HG03432 (cell line): ENCODE measurements around the gene MTUS2.

Experiments used
- ATAC-seq: cut with Tn5 transposase; IDR thresholded peaks from one replicate; pipeline ENCODE4 v1.9.1; 2021; ENCODE audit warnings: mild to moderate bottlenecking, moderate library complexity; ENCODE audit not compliant: unreplicated experiment

Gene MTUS2

GRCh38 chr13:28856287-28856686, 36.1 kb downstream of the MTUS2 start:
- no peak for ATAC-seq

GRCh38 chr13:28859069-28859468, 38.9 kb downstream of the MTUS2 start:
- no peak for ATAC-seq

DNA sequence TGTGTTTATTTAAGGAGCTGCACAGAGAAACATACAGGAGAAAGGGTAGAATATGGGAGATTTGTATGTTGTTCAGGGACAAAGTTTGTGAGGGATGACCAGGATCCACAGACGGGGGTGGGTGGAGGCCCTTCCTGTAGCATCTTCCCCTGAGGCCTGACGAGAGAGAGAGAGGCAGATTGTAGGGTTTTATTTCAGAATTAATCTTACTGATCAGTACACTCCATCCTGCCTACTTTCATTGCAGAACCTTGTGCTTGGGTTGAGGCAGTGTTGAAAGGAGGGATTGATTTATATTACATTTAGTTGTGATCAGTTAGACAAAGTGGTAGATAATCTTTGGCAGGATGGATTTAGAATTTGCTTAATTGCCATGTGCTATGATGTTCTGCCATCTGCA, 39.6 kb downstream of the MTUS2 start:
- no peak for ATAC-seq

- peak; percentile 46 for ATAC-seq
These were observed 44.4 kb downstream of the MTUS2 start for GRCh38 chr13:28864544-28864943.

DNA sequence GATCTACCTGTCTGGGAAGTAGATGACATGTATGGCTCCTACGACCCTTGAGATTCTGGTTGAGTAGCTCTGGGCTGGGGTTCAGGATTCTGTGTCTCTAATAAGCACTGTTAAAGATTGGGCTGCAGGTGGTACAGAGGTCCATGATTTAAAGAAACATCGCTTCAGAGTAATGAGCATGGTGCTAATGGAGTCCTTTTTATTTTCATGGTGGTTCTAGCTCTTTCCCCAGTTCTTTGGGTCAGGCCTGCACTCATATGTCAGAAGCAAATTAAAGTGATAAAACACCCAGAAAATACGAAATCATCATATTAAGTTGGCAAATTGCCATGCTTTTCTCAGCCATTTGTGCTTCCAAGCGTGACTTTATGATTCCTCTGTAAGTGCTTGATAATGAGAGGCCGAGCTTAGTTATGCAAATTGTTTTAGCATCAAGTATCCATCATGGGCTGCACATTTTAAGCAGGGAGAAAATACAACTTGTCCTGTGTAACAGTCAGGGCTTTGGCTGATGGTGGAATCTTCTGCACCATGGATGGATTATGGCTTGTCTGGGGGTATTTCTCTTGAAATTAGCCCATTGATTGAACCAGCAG, 45.1 kb downstream of the MTUS2 start:
- ATAC-seq = no peak

DNA sequence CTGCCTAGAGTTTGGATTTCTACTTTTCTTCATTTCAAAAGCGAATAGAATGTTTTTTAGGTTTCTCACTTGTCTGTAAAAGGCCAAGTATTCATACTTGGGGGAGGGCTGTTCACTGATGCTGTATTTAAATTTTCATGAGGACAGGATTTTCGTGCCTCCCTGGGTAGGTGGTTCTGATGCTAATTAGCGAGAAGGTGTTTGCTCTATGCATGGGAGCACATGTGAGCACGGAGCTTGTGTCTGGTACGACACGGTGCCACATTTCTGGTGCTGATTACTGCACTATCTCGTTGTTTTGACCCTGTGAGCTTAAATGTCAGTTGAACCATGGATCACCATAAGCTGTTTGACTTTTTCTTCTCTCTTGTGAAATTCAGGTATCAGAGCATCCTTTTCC, 45.8 kb downstream of the MTUS2 start:
- ATAC-seq = no peak

GRCh38 chr13:28866932-28867331, 46.8 kb downstream of the MTUS2 start:
- no peak for ATAC-seq

- no peak for ATAC-seq
These were observed 47.4 kb downstream of the MTUS2 start for GRCh38 chr13:28867564-28867963.

GRCh38 chr13:28872427-28873176, 52.5 kb downstream of the MTUS2 start:
- no peak for ATAC-seq

DNA sequence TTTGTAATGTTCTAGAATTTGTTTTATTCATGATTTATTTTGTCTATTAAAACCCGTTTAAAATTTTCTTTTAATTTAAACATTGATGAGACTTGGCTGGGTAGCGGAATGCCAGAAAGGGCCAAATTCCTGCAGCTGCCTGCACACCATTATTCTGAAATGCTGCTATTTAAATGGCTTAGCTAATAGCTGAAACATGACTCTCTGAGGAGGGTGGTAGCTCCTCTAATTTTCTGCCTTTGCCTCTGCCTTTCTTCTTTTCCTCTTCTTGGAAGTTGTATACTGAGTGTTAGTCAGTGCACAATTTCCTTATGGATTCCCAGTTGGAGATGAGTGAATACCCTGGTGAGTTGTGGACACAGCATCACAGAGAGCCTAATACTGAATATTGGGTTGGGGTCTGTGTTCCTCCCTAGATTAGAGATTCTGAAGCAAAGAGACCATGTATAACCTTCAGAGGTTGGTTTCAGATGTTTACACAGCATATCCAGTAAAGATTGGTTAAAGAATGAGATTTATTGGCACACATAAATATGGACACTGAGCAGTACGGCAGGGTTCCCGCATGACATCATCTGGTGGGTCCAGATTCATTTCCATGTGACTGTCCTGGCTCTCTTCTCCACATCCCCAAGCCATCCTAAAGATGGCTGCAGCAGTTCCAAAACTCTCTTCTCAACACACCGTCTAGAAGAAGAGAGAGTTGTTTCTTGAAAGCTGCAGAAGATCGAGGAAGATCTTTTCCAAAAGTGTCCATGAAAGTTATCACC, 55.9 kb downstream of the MTUS2 start:
- ATAC-seq = no peak

- ATAC-seq = no peak
These were observed 57.3 kb downstream of the MTUS2 start for GRCh38 chr13:28877408-28877807.

DNA sequence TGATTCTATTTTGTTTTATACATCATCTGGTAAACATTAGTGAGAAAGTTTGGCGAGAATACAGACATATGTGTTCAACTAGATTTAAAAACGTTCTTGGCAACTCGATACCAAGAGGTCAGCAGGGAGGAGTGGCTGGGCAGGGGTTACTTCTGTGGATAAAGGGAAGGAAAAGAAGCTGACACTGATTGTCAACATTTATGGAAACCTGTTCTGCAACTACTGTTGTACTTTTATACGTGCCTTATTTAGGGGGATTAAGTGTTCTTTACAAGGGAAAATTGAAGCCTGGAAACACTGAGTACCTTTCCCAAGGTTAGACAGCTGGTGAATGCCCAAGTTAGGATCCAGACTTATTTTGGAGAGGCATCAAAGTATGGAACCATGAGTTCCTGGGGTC, 65.0 kb downstream of the MTUS2 start:
- no peak for ATAC-seq

DNA sequence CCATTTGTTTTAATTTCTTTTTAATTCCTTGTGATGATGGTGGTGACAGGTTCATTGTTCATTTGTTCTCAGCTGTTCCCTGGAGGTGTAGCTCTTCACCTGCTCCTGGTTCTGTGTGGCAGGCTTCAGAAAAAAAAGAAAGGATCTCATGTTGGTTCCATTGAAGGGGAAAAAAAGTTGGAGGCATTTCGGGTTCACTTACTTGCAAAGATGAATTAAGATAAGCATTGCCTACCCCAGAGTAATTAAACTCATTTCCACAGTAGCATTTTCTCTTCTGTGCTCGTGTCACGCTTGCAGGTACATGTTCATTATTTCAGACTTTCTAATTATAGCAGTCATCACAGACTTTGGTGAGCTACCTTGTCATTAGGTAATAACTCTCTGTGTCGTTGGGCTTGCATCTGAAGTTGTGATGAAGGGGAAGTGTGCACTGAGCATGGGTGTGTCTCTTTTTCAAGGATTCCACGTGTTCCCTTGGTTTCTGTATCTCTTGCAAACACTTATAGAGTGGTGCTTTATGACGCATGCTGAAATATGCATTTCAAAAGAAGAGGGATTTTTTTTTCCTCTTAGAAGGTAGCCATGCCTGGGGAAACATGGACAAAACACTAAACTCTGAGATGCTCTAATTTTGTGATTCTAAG, 69.1 kb downstream of the MTUS2 start:
- no peak for ATAC-seq

DNA sequence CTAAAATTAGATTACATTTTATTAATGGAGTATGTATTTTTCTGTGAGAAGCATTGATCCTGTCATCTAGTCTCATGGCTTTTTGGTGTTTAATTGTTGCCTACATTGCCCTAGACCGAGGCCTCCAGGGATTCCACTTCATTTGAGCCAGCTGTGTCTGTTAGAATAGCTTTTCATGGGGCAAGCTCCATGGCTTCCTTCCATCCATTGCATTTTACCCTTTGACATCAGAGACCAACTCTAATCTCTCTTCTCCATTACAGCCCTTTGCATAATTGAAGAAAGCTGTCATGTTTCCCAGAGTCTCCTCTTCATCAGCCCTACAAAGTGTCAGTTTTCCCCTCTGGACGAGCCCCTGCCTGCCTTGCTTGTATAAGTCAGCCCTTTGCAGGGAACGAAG, 70.6 kb downstream of the MTUS2 start:
- ATAC-seq = no peak

GRCh38 chr13:28918030-28918429, 97.9 kb downstream of the MTUS2 start:
- ATAC-seq = no peak

GRCh38 chr13:28922341-28922740, 102.2 kb downstream of the MTUS2 start:
- ATAC-seq = no peak

- ATAC-seq = no peak
These were observed 115.0 kb downstream of the MTUS2 start for GRCh38 chr13:28935104-28935503.

GRCh38 chr13:28942906-28943305, 122.8 kb downstream of the MTUS2 start:
- ATAC-seq = no peak

DNA sequence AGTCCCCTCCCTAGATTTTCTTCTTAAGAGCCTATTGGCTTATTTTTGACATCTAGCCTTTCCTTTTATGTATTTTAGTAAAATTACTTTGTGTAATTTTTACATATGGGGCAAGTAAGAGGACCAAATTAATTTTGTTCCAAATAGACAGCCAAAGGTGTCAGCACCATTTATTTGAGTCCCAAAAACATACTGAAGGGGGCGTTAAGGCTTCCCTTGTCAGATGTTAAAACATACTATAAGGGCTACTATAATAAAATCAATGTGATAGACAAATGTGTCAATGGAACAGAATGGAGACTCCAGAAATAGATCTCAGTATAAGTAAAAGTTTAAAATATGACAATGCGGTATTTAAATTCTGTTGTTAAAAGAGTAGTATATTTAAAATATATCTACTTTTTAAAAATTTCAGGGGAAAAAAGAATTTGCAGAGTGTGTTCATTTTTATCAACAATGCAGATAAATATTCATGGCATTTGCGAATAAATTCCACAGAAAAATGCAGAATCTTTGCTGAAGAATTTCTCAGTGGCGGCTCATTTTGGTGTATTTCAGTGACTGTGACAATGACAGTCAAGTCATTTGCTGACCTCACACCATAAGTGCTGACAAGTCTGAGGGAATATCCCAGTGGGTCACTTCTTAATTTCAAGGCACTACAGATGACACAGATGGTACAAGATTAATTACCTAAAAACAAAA, 133.7 kb downstream of the MTUS2 start:
- ATAC-seq = no peak

DNA sequence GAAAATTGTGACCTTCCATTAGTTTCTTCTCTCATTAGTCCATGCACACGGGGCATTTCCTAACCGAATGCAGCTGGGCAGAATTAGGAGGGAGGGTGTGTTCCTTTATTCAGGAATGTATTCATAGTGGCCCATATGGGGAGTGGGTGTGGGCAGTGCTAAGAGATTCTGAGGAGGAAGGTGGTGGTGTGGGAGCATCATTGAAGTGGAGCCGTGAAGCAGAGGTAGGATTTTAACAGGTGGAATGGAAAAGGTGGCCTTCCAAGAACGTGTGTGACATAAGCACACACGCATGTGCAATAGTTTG, 134.2 kb downstream of the MTUS2 start:
- ATAC-seq = no peak

GRCh38 chr13:28954810-28955209, 134.7 kb downstream of the MTUS2 start:
- ATAC-seq = no peak
